WI38 (cell line): ENCODE data around the gene CFAP107.

ENCODE experiments used
- H3K4me3 ChIP-seq: 2 replicates; pipeline ENCODE4 v1.5.1; 2011; ENCODE audit warnings: low read depth, mild to moderate bottlenecking, control low read depth, low read length
- TF ChIP-seq, protein P1 (sequence below): IDR thresholded peaks from 2 replicates; pipeline ENCODE4 v1.5.1; 2012; ENCODE audit warnings: low read depth, mild to moderate bottlenecking, control low read depth, low read length

Gene CFAP107

GRCh38 chr1:12810691-12811408, 64.8 kb downstream of the CFAP107 start:
- H3K4me3 ChIP-seq: no peak overlapping the region
- TF ChIP-seq, protein P1, sequence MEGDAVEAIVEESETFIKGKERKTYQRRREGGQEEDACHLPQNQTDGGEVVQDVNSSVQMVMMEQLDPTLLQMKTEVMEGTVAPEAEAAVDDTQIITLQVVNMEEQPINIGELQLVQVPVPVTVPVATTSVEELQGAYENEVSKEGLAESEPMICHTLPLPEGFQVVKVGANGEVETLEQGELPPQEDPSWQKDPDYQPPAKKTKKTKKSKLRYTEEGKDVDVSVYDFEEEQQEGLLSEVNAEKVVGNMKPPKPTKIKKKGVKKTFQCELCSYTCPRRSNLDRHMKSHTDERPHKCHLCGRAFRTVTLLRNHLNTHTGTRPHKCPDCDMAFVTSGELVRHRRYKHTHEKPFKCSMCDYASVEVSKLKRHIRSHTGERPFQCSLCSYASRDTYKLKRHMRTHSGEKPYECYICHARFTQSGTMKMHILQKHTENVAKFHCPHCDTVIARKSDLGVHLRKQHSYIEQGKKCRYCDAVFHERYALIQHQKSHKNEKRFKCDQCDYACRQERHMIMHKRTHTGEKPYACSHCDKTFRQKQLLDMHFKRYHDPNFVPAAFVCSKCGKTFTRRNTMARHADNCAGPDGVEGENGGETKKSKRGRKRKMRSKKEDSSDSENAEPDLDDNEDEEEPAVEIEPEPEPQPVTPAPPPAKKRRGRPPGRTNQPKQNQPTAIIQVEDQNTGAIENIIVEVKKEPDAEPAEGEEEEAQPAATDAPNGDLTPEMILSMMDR: no peak

- H3K4me3 ChIP-seq: no peak overlapping the region
- TF ChIP-seq, protein P1: no peak
These were observed 65.4 kb downstream of the CFAP107 start for GRCh38 chr1:12811409-12811784.
